Measurements from ENCODE around the gene GALNT13.

GALNT13 gene

GRCh38 chr2:153871231-153872221 is at the start of gene GALNT13:
Gene GALNT13 (plus strand): TSS chr2:153871922.
- peak; percentile 66 for DNase-seq

- no peak for DNase-seq
Measured at GRCh38 chr2:153823880-153824279, 47.8 kb upstream of the GALNT13 start.

GRCh38 chr2:153828335-153828734 is 43.4 kb upstream of the GALNT13 start:
- no peak for DNase-seq

GRCh38 chr2:153834662-153835061 is 37.1 kb upstream of the GALNT13 start:
- DNase-seq: no peak

GRCh38 chr2:153858250-153858649 is 13.5 kb upstream of the GALNT13 start:
- DNase-seq: no peak

DNA sequence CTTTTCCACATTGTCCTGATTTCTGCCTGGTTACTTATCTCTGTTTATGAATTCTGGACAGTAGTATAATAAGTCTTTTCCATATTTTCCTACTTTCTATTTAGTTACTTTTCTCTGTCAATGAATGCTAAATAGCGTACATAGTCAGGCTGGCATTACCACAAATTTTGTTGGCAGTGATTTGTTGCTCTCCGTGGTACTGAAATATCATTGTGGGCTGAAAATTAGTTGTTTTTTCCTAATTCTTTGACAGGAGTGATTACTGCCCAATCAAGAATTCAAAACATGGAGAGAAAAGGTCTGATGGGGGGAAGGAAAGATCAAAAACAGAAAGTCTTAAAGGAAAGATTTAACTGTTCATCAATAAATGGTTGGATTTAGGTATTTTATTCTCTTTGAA is 7.7 kb upstream of the GALNT13 start:
- DNase-seq: no peak

DNA sequence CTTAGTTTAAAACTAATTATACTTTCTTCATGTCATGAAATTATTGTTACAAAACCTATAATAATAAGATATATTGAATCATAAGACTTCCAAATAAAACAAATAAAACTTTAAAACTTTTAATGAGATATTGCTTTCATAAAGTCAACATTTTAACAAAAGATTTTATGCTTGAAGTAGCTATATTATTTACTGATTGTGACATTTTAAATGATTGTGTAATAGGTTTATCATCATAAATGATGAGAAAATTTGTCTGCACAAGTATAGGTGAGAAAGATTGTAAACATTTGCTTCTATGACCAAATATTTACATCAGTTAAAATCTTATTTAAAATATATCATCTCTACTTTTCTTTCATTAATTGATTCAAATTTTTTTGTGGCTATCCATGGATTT is 5.1 kb upstream of the GALNT13 start:
- no peak for DNase-seq

GRCh38 chr2:153870308-153870707 is 1.4 kb upstream of the GALNT13 start:
- peak; percentile 29 for DNase-seq

- no peak for DNase-seq
Measured at GRCh38 chr2:153872311-153873051, 759 bp downstream of the GALNT13 start.

- DNase-seq: no peak
Measured at GRCh38 chr2:153873052-153874048, 1.6 kb downstream of the GALNT13 start.

GRCh38 chr2:153875801-153876466 is 4.2 kb downstream of the GALNT13 start:
- no peak for DNase-seq

- no peak for DNase-seq
Measured at GRCh38 chr2:153880926-153881325, 9.2 kb downstream of the GALNT13 start.

GRCh38 chr2:153886833-153887232 is 15.1 kb downstream of the GALNT13 start:
- no peak for DNase-seq

GRCh38 chr2:153890576-153890975 is 18.9 kb downstream of the GALNT13 start:
- no peak for DNase-seq

- DNase-seq: no peak
Measured at GRCh38 chr2:153891051-153891450, 19.3 kb downstream of the GALNT13 start.

GRCh38 chr2:153912798-153913396 is 41.2 kb downstream of the GALNT13 start:
- DNase-seq: no peak

DNA sequence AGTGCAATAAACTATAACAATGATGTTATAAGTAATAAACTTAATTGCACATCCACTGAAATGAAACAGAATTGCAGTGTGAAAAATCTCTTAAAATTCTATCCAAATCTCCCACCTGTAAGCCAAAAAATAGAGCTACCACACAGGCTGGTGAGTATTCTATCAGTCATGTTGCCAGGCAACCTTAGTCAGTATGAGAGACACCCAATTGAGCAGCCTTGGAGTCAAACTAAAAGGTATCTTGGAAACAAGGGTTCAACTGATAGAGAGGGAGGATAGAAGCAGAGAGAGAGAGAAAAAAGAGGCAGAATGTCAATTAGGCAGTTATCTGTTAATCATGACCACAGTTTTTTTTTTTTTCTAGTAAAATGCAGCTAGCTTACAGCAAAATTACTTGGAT is 45.8 kb downstream of the GALNT13 start:
- DNase-seq: no peak

DNA sequence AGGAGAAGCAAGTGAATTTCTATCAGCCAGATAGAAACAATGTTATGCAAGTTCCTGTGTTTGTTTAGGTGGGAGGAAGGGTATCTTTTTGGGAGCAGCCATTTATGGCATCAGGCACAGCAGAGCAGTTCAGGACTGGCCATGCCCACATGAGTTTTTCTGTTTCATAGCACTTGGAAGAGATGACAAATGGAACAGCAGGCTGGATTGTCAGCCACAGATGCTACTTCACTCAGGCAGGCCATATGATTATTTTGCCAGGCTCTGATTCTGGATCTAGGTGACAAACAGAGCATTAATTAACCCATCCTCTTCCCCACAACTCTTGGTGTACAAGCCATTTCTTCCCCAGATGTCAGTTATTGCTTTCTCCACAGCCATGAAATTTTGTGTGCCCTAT is 63.8 kb downstream of the GALNT13 start:
- no peak for DNase-seq

- DNase-seq: no peak
Measured at GRCh38 chr2:153939124-153939796, 67.5 kb downstream of the GALNT13 start.

GRCh38 chr2:153940511-153940910 is 68.8 kb downstream of the GALNT13 start:
- no peak for DNase-seq

GRCh38 chr2:153944800-153945199 is 73.1 kb downstream of the GALNT13 start:
- DNase-seq: no peak

Data from NCI-H2081 treated with DMSO at 0.1 percent for 48 hours (cell line).